ENCODE data around the gene NCKIPSD.

NCKIPSD gene

GRCh38 chr3:48662145-48662752 lies 23.5 kb downstream of the NCKIPSD start:
- H3K4me3 ChIP-seq (ENCODE audit: low read depth, low read length), result no peak overlapping the region
- TF ChIP-seq CTCF (IDR thresholded peaks at IDR 0.05; ENCODE audit: borderline replicate concordance, insufficient read depth, low read depth, low read length), result no peak

- peak overlapping the region; percentile 42 for H3K4me3 ChIP-seq (ENCODE audit: low read depth, low read length)
- no peak for TF ChIP-seq CTCF (IDR thresholded peaks at IDR 0.05; ENCODE audit: borderline replicate concordance, insufficient read depth, low read depth, low read length)
These were observed 24.1 kb downstream of the NCKIPSD start for GRCh38 chr3:48661501-48662144.

GRCh38 chr3:48660800-48661400 lies 24.8 kb downstream of the NCKIPSD start:
- H3K4me3 ChIP-seq (ENCODE audit: low read depth, low read length), result no peak overlapping the region
- no peak for TF ChIP-seq CTCF (IDR thresholded peaks at IDR 0.05; ENCODE audit: borderline replicate concordance, insufficient read depth, low read depth, low read length)

GRCh38 chr3:48656841-48657281 lies 28.9 kb downstream of the NCKIPSD start:
- TF ChIP-seq CTCF (IDR thresholded peaks at IDR 0.05; ENCODE audit: borderline replicate concordance, insufficient read depth, low read depth, low read length), result no peak
- peak overlapping the region; percentile 58 for H3K4me3 ChIP-seq (ENCODE audit: low read depth, low read length)

GRCh38 chr3:48656061-48656840 lies 29.5 kb downstream of the NCKIPSD start:
- peak overlapping the region; percentile 58 for H3K4me3 ChIP-seq (ENCODE audit: low read depth, low read length)
- peak; percentile 87 for TF ChIP-seq CTCF (IDR thresholded peaks at IDR 0.05; ENCODE audit: borderline replicate concordance, insufficient read depth, low read depth, low read length)

GRCh38 chr3:48655606-48656005 lies 30.1 kb downstream of the NCKIPSD start:
- no peak overlapping the region for H3K4me3 ChIP-seq (ENCODE audit: low read depth, low read length)
- no peak for TF ChIP-seq CTCF (IDR thresholded peaks at IDR 0.05; ENCODE audit: borderline replicate concordance, insufficient read depth, low read depth, low read length)

Data from GM12875 (cell line).